H54 (cell line): ENCODE data around the gene ARL8A.
"Not testable (repeated sequence)": the region's sequence is repeated elsewhere in the genome, so short reads cannot be mapped to it uniquely, and the experiment has no call there.

Source experiments
- DNase-seq: peaks from one replicate; pipeline ENCODE4 v3.0.0; 2011; ENCODE audit warnings: low spot score, mixed read lengths; ENCODE audit not compliant: insufficient read length
- FAIRE-seq: peaks from 3 replicates; lab custom pipeline; 2011; peaks lifted over from hg19 to GRCh38; lab: Jason Lieb, UNC
- POLR2A ChIP-seq: IDR thresholded peaks from 2 replicates; pipeline ENCODE4 v1.6.1; 2011; ENCODE audit warnings: low read depth, mild to moderate bottlenecking, low read length

The ARL8A gene

GRCh38 chr1:202182040-202182877, 37.7 kb upstream of the ARL8A start:
- no peak for FAIRE-seq
- TF ChIP-seq POLR2A = no peak
- DNase-seq = no peak

GRCh38 chr1:202181586-202181985, 37.0 kb upstream of the ARL8A start:
- no peak for TF ChIP-seq POLR2A
- no peak for DNase-seq
- no peak for FAIRE-seq

- not testable (repeated sequence) for DNase-seq, FAIRE-seq
Observed at GRCh38 chr1:202180751-202181139, 36.2 kb upstream of the ARL8A start.

- DNase-seq (no peak), FAIRE-seq (no peak)
- TF ChIP-seq POLR2A = no peak
Observed at GRCh38 chr1:202179828-202180750, 35.6 kb upstream of the ARL8A start.

GRCh38 chr1:202176949-202177927, 32.7 kb upstream of the ARL8A start:
- DNase-seq (no peak), FAIRE-seq (no peak)
- no peak for TF ChIP-seq POLR2A

GRCh38 chr1:202173993-202174392, 29.5 kb upstream of the ARL8A start:
- FAIRE-seq (no peak), DNase-seq (no peak)
- no peak for TF ChIP-seq POLR2A

- DNase-seq (no peak), FAIRE-seq (no peak)
- TF ChIP-seq POLR2A = no peak
Observed at GRCh38 chr1:202172015-202172355, 27.4 kb upstream of the ARL8A start.

- DNase-seq = no peak
- no peak for FAIRE-seq
- no peak for TF ChIP-seq POLR2A
Observed at GRCh38 chr1:202171292-202172014, 26.9 kb upstream of the ARL8A start.

- no peak for TF ChIP-seq POLR2A
- FAIRE-seq (no peak), DNase-seq (no peak)
Observed at GRCh38 chr1:202170726-202171125, 26.2 kb upstream of the ARL8A start.

GRCh38 chr1:202168861-202169260, 24.3 kb upstream of the ARL8A start:
- DNase-seq (no peak), FAIRE-seq (no peak)
- TF ChIP-seq POLR2A = no peak

- FAIRE-seq = no peak
- no peak for TF ChIP-seq POLR2A
Observed at GRCh38 chr1:202167708-202168415, 23.3 kb upstream of the ARL8A start.

GRCh38 chr1:202167054-202167453, 22.5 kb upstream of the ARL8A start:
- DNase-seq, FAIRE-seq: not testable (repeated sequence)

More at GRCh38 chr1:202167708-202168415, 23.3 kb upstream of the ARL8A start:
- no peak for DNase-seq
